Stimulated activated CD8-positive, alpha-beta memory T cell treated with anti-CD3 and anti-CD28 coated beads, Interleukin-15, amount 100 ng/mL, for 4 hours (primary cell): ENCODE results near the gene WDR91.

Experiments
- DNase-seq, 2 donors: peaks; one replicate each; pipeline ENCODE4 v3.0.0-alpha.2; 2020; ENCODE audit warnings: low read depth in 2 of 2

The WDR91 gene

DNA sequence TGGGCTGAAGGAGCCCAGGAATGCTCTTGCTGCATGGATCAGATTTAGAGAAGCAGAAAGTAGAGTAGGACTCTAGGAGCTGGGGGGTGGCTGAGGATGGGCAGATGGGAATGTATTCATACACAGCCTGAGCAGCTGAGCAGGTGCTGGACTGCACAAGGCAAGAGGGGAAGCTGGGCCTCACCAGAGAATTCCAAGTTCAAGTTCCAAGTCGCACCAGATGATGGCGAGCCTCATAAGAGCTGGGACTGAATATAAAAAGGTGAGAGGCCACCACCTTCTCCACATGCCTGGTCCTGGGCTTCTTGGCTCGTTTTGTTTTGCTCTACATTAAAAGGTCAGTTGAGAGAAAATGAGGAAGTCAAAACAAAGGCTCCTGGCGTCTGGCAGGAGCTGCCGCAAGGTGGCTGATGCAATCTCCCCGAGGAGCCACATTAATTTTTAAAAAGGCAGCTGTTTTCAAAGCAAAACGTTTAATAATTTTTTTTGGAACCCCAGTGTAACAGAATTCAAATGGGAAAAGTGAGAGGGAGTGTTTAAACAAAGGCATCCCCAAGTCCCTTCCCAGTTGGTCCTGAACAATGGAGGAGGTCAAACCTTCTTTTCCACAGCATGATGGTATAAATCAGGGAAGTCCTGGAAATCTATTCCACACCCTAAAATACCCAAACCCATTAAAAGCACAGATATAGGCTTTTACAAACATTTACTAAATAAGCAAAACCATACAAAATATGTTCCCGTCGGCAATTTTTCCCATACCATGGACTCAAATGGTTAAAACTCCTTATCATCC lies 50.3 kb downstream of the WDR91 start:
- DNase-seq: no peak

DNA sequence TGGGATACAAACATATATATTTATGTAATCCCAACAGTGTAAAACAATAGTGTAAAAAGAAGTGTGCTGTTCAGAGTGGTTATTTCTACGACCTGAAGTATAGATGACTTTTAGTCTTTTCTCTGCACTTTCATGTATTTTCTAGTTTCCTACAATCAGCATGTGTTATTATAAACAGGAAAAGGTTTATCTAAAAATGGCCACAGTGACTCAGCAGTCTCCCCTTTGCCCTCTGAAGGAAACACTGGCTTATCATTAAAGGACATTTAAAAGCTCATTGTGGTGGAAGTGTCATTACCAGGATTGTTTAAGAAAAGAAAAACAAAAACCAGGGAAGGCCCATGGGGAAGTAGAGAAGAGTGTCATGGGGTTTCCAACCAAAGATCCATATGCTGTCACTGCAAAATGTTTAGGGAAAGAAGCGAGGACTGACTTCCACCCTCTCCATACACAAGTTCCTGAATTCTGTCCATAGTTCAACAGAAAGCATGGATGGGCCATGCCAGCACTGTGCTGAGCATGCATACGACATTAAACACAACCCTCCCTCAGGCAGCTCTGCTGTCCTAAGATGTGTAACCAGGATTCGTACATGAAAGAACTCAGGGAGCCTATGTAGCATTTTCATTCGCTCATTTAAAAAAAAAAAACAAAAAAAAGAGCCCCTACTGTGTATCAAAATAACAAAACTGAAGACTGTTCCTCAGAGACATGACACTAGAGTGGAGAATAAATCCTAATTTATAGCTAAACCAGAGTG lies 51.0 kb downstream of the WDR91 start:
- no peak for DNase-seq

GRCh38 chr7:135159359-135160085 lies 51.8 kb downstream of the WDR91 start:
- no peak for DNase-seq

DNA sequence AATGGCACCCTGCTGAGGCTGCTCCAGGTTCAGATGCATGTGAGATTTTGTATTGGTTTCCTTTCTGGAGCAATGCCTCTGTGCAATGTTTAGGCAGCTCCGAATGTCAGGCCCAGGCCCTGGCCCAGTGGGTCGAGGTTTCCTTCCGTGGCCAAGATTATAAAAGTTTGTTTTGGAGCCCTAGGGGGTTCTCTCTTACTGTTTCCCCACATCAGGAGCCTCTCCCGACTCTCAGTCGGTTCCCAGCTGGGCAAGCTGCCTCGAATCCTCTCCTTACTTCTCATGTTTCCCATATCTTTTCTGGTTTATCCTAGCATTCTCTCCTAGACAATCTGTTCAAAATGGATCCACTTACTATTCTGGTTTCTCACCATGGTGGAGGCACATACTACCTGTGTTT lies 52.5 kb downstream of the WDR91 start:
- no peak for DNase-seq

DNA sequence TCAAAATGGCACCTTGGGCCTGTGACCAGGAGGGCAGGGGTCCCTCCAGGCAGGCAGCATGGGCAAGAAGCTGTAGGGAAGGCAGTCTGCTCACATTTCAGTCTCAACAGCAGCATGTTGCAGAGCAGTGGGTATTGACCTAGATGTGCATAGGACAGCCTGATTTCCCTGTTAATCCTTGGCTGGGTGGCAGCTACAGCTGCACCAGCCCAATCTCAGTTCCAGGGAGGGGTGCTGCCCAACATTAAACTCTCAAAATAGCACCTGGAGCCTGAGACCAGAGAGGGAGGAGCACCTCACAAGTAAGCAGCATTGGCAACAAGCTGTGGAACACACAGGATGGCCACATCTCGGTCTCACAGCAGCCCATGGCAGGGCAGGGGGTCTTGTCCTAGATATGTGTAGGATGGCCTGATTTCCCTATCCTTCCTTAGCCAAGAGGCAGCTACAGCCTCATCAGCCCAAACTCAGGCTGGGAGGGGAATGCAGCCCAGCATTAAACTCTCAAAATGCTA lies 53.1 kb downstream of the WDR91 start:
- DNase-seq: no peak

GRCh38 chr7:135156290-135156689 lies 55.0 kb downstream of the WDR91 start:
- no peak for DNase-seq

- no peak for DNase-seq
Measured at GRCh38 chr7:135154734-135155133, 56.6 kb downstream of the WDR91 start.

DNA sequence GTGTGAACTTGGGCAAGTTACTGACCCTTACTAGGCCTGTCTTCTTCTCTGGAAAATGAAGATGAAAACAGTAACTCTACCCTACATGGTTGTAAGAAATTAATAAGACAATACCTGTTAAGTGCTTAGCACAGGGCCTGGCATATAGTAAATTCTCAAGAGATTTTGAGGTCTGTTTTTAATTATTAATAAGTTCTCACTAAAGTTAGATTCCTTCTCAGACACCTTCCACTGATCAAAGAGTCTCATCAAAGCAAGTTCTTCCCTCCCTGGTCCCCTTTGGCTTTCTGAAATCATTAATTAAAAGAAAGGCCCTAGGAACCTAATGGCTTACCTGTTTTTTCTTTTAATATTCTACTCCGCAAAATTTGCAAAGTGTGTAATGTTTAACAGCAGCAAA lies 58.9 kb downstream of the WDR91 start:
- DNase-seq: no peak

- DNase-seq: no peak
Measured at GRCh38 chr7:135151533-135151932, 59.8 kb downstream of the WDR91 start.

DNA sequence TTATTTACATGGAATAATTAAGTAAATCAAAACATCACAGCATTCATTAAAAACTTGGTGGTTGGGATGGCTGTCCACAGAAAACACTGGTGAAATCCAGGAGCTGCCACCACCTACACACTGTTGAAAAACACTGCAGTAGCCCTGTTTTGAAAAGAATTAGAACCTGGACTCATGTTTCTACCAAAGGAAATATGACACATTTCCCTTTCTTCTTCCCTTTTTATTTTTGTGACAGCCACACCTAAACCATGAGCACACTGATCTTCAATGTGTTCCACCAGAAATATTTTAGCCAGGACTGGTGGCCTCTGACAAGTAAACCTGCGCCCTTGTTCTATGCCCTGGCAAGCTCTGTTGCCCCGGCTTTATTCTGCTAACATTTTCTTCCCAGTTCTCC lies 60.2 kb downstream of the WDR91 start:
- no peak for DNase-seq

- DNase-seq: no peak
Measured at GRCh38 chr7:135150072-135150782, 61.1 kb downstream of the WDR91 start.

DNA sequence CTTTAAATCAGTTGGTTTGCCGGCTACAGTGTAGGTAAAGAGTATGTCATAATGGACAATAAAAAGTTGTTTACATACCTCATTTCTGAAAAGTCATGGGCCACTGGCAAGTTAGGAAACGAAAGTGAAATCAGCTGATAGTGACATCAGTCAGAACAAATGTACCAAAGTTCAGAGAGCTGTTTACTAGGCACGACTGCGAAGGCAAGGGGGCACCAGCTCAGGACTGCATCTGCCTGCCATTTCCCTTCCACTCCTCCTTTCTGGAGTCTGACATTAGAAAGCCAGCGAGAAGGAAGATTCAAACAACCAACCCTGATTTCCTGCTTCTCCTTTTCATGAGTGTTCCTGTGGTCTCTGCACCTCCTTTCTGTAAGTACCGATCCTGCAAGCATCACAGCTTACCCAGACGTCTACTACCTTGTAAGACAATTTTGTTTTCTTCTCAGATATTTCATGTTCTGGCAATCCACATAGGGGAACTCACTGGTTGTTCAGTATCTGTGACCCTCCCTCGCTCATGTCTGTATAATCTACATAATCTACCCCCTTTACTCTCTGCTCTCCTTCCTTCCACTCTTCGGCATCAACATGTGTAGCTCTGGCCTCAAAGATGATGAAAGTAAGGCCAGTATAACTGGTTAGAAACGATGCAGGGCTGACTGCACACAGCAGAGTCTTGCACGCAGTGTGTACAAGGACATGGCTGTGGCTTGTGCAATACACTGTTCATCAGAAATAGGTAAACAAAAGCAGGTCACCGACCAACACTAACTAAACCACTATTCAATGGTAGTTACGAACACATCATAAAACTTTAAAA lies 63.2 kb downstream of the WDR91 start, which contains the start of gene TMEM140:
TMEM140 (plus strand) TSS at position 174 of the 823 bp plus-strand sequence. CDS start 16,370 bp downstream, outside the sequence.
- peak in 1 of 2 donors; percentile 44 for DNase-seq

DNA sequence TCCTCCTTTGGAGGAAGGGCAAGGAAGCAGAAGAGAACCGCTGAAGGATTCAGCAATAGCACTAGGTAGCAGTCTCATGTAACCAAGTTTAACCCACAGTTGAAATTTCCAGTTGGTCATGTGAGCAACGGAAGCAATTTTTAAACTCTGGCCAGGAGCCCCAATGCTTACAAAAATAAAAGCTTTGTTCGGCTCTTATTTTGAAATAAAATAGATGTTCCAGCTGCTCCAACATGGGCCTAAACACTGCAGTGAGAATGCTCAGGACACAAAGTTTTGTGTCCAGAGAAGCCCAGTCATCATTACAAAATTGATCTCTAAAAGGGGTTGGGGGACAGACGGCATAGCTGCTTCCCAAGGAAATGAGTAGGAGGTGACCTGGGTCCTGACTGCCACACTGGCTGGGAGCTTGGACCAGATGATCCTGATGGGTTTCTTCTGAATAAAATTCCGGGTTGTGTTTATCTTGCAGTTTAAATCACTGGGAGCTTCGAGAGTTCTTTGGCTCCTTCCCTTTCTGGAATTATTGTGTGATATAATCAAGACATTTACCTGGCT lies 63.9 kb downstream of the WDR91 start:
- DNase-seq: no peak

- DNase-seq: no peak
Measured at GRCh38 chr7:135143885-135144668, 67.2 kb downstream of the WDR91 start.
